Aorta (tissue), 5 donors: Measurements from ENCODE around the gene GLG1. TPM values are rescaled to one million over a fixed set of nuclear protein-coding genes. Genes with fewer than 3 reads are reported as not detected.

Experiments
- ATAC-seq: fragments of 200-7000 bp; cut with Tn5 transposase; one replicate; pipeline ENCODE4 v1.9.1; 2022; ENCODE audit warnings: moderate library complexity; ENCODE audit not compliant: low FRiP score
- DNase-seq, 2 donors: peaks; one replicate each; pipeline ENCODE4 v3.0.0-alpha.2; 2020
- H3K27ac ChIP-seq, 2 donors: one replicate each; pipeline ENCODE4 v1.5.1; 2013; ENCODE audit warnings: low read length in 2 of 2, mild to moderate bottlenecking in 2 of 2, moderate library complexity in 2 of 2, control low read depth in 1 of 2, inconsistent platforms in 1 of 2, low read depth in 1 of 2
- H3K27me3 ChIP-seq, 2 donors: one replicate each; pipeline ENCODE4 v1.6.1; 2013; ENCODE audit warnings: control low read depth in 1 of 2, low read length in 1 of 2, mild to moderate bottlenecking in 1 of 2, moderate library complexity in 1 of 2; ENCODE audit not compliant: insufficient read depth in 2 of 2, control insufficient read depth in 1 of 2
- H3K36me3 ChIP-seq, 2 donors: one replicate each; pipeline ENCODE4 v1.6.1; 2013; ENCODE audit warnings: control low read depth in 1 of 2, low read length in 1 of 2, mild to moderate bottlenecking in 1 of 2; ENCODE audit not compliant: insufficient read depth in 2 of 2, control insufficient read depth in 1 of 2
- H3K4me1 ChIP-seq, 2 donors: one replicate each; pipeline ENCODE4 v1.6.1; 2013; ENCODE audit warnings: low read length in 2 of 2, control low read depth in 1 of 2, mild to moderate bottlenecking in 1 of 2, moderate library complexity in 1 of 2; ENCODE audit not compliant: insufficient read depth in 2 of 2, control insufficient read depth in 1 of 2
- H3K4me3 ChIP-seq, 2 donors: one replicate each; pipeline ENCODE4 v1.5.1; 2013; ENCODE audit warnings: low read length in 2 of 2, control low read depth in 1 of 2, mild to moderate bottlenecking in 1 of 2
- H3K9me3 ChIP-seq: one replicate; pipeline ENCODE4 v1.6.1; 2013; ENCODE audit warnings: mild to moderate bottlenecking, low read length; ENCODE audit not compliant: control insufficient read depth
- WGBS, 2 donors: extraction: QIAGEN DNeasy Blood & Tissue Kit; methylation state at CpG; one replicate each; pipeline ENCODE4 v1.1.7; 2013; 5-methylcytosine and 5-hydroxymethylcytosine counted together
- intact Hi-C, 2 donors: fragments of 100-400 bp; cut with DNase I; formaldehyde crosslinking; loops; one replicate each; pipeline versions ENCODE4 v1.14.2 to v1.15.0; 2022
- polyA plus RNA-seq, 2 donors: library from polyadenylated mRNA; stranded (reverse); fragments of 200-250 nt; gene quantifications; one replicate each; pipeline ENCODE4 v1.2.3, GENCODE V29; 2013
- total RNA-seq, 2 donors: library from RNA; stranded (reverse); fragmentation: NEBNext Ultra II Directional; extraction: Animal tissue kit (Norgen Biotek cat#: 25700); gene quantifications; one replicate each; pipeline ENCODE4 v1.2.1, GENCODE V29; 2021
- donor health status: healthy with polysubstance abuse.
- donor health status: Bipolar disorder and iron deficiency.
- donor health status: DM: no; HTN: no; CAD: no.
- donor health status: DM: no; HTN: no; CAD: no.
- donor health status: DM: yes; HTN: yes; CAD: no.

Gene GLG1
- total and polyA plus RNA-seq, 4 donors = 26.2 to 173 (median 114) TPM

DNA sequence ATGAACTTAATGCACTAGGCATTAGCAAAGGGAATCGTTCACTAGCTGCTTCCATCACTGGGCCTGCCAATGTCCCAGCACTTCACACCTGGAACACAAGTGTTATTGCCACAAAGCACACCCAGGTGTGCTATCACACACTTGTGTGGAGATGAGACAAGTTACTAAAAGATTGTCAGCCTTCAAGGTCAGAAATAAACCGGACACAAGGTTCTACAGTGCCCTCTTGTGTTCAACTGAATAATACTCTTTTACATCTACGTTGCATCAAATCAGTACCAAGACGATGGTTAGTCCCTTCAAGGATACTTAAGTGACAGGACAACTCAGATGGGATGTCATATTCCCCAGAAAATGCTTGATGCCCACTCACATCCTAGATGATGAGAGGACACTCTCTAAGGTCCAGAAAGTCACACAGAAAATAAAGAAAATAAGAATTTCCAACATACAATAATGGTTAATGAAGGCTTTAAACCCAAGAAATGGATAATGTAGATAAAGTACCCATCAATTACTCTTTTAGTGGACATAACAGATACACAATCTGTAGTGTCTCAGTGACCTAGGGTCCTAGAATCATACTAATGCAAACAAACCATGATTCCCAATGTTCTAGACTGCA, 16.4 kb upstream of the GLG1 start:
- H3K36me3 ChIP-seq = peaks cover 3 to 15% of the 10 kb centered on the region in 2 donors
- no peak for DNase-seq
- no peaks in the 10 kb centered on the region for H3K27me3 ChIP-seq
- no peak overlapping the region for H3K27ac ChIP-seq
- ATAC-seq = peak; percentile 59
- intact Hi-C loops = loop anchor here in 1 of 2 donors (10.0 kb wide), 1 partner anchor 119 kb away; no protein-coding TSS in a partner anchor
- H3K4me1 ChIP-seq = no peaks in the 10 kb centered on the region
- H3K9me3 ChIP-seq = no peaks in the 10 kb centered on the region
- no peak overlapping the region for H3K4me3 ChIP-seq
- WGBS, 2 donors = 24% methylated on average over 4 of the region's 4 CpGs

DNA sequence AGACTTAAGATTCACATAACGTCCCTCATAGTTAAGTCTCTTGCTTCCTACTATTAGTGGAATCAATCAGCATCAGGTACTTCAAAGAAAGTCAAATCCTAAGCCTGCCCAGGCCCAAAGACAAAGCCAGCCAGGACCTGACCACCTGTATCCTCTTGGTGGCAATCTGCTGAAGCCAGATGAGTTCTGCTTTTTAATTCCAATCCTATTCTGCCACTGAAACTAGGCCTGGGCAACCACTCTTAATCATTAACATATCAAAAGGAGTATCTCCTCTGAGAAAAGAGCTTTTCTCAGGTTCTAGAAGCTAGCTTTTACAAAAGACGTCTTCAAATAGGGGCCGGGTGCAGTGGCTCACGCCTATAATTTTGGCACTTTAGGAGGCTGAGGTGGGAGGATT, 15.1 kb upstream of the GLG1 start:
- Histone ChIP-seq H3K36me3 (peaks cover 3 to 10% of the 10 kb centered on the region in 2 donors), H3K27me3 (no peaks in the 10 kb centered on the region), H3K9me3 (no peaks in the 10 kb centered on the region), H3K4me1 (no peaks in the 10 kb centered on the region), H3K4me3 (no peak overlapping the region), H3K27ac (no peak overlapping the region)
- ATAC-seq = no peak
- no peak for DNase-seq
- intact Hi-C loops = loop anchor here in 1 of 2 donors (10.0 kb wide), 1 partner anchor 117 kb away; no protein-coding TSS in a partner anchor
- 92 to 93% methylated on average over 4 of the region's 4 CpGs for WGBS, 2 donors

DNA sequence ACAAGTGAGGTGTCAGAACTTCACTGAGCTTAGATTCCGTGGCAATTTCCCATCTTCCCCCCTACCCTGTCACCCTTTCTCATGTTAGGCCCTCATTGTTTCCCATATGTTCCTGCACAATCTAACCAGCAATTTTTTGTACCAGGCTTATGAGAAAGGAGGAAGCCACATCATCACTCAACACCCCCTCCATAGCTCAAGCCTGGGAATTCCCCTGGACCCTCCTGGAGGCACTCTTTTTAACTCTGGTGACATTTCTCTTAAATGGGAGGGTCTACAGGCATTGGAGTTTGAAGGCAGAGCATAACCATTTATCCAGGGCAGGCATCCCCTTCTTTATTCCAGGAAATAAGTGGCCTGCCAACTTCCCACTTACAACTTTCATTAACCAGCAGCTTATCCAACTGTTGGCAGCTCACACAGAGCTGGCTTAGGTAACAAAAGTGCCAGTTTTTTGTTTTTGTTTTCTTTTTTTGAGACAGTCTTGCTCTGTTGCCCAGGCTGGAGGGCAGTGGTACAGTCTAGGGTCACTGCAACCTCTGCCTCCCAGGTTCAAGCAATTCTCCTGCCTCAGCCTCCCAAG, 10.4 kb upstream of the GLG1 start:
- 89 to 90% methylated on average over 1 of the region's 1 CpG for WGBS, 2 donors
- no peak for ATAC-seq
- Histone ChIP-seq H3K27me3 (no peaks in the 10 kb centered on the region), H3K27ac (no peak overlapping the region), H3K4me3 (no peak overlapping the region), H3K9me3 (no peaks in the 10 kb centered on the region), H3K36me3 (no peaks in the 10 kb centered on the region), H3K4me1 (no peaks in the 10 kb centered on the region)
- no peak for DNase-seq
- intact Hi-C loops = no loop called here

DNA sequence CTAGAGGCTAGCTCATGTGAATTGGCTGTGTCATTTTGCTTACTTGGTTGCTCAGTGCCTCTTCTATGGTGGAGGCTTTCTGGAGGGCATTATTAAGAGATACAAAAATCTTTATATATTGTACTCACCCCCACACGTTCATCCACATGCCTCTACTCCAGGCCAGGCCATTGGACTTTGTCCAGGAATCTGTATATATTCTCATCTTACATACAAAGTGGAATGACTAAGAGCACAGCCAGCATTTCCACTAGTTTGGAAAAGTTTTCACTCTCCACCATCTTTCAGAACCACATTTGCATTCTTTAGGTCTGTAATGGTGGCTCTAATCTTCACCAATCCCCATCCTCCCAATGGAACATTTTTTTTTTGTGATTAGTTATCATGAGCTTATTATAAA, 4.8 kb upstream of the GLG1 start:
- Histone ChIP-seq H3K4me3 (no peak overlapping the region), H3K9me3 (no peaks in the 10 kb centered on the region), H3K4me1 (no peaks in the 10 kb centered on the region), H3K27me3 (no peaks in the 10 kb centered on the region), H3K27ac (no peak overlapping the region), H3K36me3 (no peaks in the 10 kb centered on the region)
- no peak for DNase-seq
- intact Hi-C loops = no loop called here
- no peak for ATAC-seq
- WGBS, 2 donors = 55 to 68% methylated on average over 1 of the region's 1 CpG

DNA sequence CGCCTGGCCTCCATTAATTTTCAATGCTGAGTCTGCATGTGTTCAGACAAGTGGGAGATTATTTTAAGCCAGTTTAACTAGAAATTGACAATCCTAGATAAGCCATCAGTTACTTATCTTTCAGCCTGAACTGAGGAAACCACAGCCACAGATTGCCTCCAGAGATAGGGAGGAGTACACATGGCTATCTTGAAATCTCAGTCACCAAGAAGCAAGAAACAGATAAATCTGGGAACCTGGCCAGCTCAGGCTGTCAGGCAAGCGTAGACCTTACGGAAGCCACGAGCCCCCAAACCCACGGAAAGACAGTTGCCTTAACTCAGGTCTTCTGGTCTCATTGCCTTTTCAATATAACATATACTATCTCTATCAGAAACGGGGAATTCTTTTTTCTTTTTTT, 2.0 kb upstream of the GLG1 start:
- no peak for DNase-seq
- 91 to 92% methylated on average over 6 of the region's 6 CpGs for WGBS, 2 donors

GRCh38 chr16:74608381-74608780, 1.5 kb upstream of the GLG1 start:
- Histone ChIP-seq H3K36me3 (no peaks in the 10 kb centered on the region), H3K4me1 (peaks cover 2 to 4% of the 10 kb centered on the region in 2 donors), H3K27ac (no peak overlapping the region), H3K27me3 (no peaks in the 10 kb centered on the region), H3K4me3 (no peak overlapping the region), H3K9me3 (no peaks in the 10 kb centered on the region)
- ATAC-seq (no peak), DNase-seq (no peak)
- intact Hi-C loops = loop anchor here in 1 of 2 donors (5.0 kb wide), 1 partner anchor 106 kb away; no protein-coding TSS in a partner anchor
- WGBS, 2 donors = 79 to 91% methylated on average over 6 of the region's 6 CpGs

More for the DNA sequence above, 2.0 kb upstream of the GLG1 start:
- Histone ChIP-seq H3K9me3 (no peaks in the 10 kb centered on the region), H3K27me3 (no peaks in the 10 kb centered on the region), H3K4me1 (peaks cover under 1 to 4% of the 10 kb centered on the region in 2 donors), H3K27ac (no peak overlapping the region), H3K4me3 (no peak overlapping the region), H3K36me3 (no peaks in the 10 kb centered on the region)
- ATAC-seq = no peak
- intact Hi-C loops = loop anchor here in 1 of 2 donors (5.0 kb wide), 1 partner anchor 107 kb away; no protein-coding TSS in a partner anchor

GRCh38 chr16:74607962-74608356, 1.0 kb upstream of the GLG1 start:
- ATAC-seq = no peak
- Histone ChIP-seq H3K9me3 (no peaks in the 10 kb centered on the region), H3K4me3 (no peak overlapping the region), H3K27ac (no peak overlapping the region), H3K27me3 (no peaks in the 10 kb centered on the region), H3K36me3 (no peaks in the 10 kb centered on the region), H3K4me1 (peaks cover 2 to 4% of the 10 kb centered on the region in 2 donors)
- 75 to 76% methylated on average over 6 of the region's 6 CpGs for WGBS, 2 donors
- DNase-seq = no peak
- intact Hi-C loops = loop anchor here in 1 of 2 donors (5.0 kb wide), 1 partner anchor 106 kb away; no protein-coding TSS in a partner anchor

DNA sequence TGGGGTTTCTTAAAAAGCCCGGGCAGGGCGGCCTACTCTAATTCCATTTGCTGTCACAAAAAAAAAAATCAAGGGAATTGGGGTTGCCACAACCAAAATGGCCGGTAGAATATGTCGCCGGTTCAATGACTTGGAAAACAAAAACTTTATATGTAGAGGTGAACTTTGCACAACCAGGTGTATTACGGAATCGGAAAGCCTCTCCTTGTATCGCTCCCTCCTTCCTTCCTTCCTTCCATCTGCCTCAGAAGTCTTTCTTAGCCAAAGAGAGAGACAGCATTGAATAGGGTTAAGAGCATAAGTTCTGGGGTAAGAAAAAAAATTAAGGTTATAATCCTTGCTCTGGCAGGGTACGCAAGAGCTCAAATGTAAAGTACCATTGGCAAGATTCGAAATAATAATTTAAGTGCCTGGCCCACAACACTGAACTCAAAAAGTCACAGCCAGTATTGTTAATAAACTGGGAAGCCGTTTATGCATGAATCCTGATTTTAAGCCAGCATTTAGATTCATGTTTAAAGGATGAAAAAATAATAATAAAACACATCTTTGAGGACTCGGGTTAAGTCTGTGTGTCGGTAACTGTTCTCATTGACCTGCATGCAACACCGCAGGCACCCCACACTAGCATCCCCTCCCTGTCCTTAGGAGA, 522 bp upstream of the GLG1 start:
- H3K27me3 ChIP-seq = no peaks in the 10 kb centered on the region
- no peaks in the 10 kb centered on the region for H3K36me3 ChIP-seq
- no peak for ATAC-seq
- H3K27ac ChIP-seq = peak overlapping the region in 1 of 2 donors; percentile 59
- H3K9me3 ChIP-seq = no peaks in the 10 kb centered on the region
- WGBS, 2 donors = 8% methylated on average over 14 of the region's 14 CpGs
- H3K4me1 ChIP-seq = peaks cover 2 to 4% of the 10 kb centered on the region in 2 donors
- DNase-seq = no peak
- H3K4me3 ChIP-seq = peak overlapping the region; percentile 2 to 83
- intact Hi-C loops = loop anchor here in 1 of 2 donors (5.0 kb wide), 1 partner anchor 105 kb away; no protein-coding TSS in a partner anchor
